ENCODE measurements around the gene OVOL1.
A peak's percentile ranks its signal among the peaks of the same experiment; 100 is the strongest.

The OVOL1 gene

GRCh38 chr11:65777821-65778361 lies 9.0 kb upstream of the OVOL1 start:
- no peak for DNase-seq (ENCODE audit: low spot score)

- DNase-seq (ENCODE audit: low spot score): no peak
These were observed 8.4 kb upstream of the OVOL1 start for GRCh38 chr11:65778431-65778900.

- no peak for DNase-seq (ENCODE audit: low spot score)
These were observed 7.8 kb upstream of the OVOL1 start for GRCh38 chr11:65778901-65779668.

- DNase-seq (ENCODE audit: low spot score): no peak
These were observed 7.3 kb upstream of the OVOL1 start for GRCh38 chr11:65779669-65779918.

GRCh38 chr11:65779919-65780769 lies 6.7 kb upstream of the OVOL1 start:
- DNase-seq (ENCODE audit: low spot score): peak; percentile 70

GRCh38 chr11:65780770-65781151 lies 6.1 kb upstream of the OVOL1 start, which contains the start of gene AP5B1:
Gene AP5B1 (minus strand): TSS chr11:65780976. CDS start chr11:65780591, 385 bp downstream.
- DNase-seq (ENCODE audit: low spot score): peak; percentile 66

- no peak for DNase-seq (ENCODE audit: low spot score)
These were observed 5.5 kb upstream of the OVOL1 start for GRCh38 chr11:65781152-65781961.

- DNase-seq (ENCODE audit: low spot score): no peak
These were observed 4.7 kb upstream of the OVOL1 start for GRCh38 chr11:65781962-65782815.

- no peak for DNase-seq (ENCODE audit: low spot score)
These were observed 4.0 kb upstream of the OVOL1 start for GRCh38 chr11:65782816-65783228.

GRCh38 chr11:65785319-65786007 lies 1.4 kb upstream of the OVOL1 start:
- no peak for DNase-seq (ENCODE audit: low spot score)

- no peak for DNase-seq (ENCODE audit: low spot score)
These were observed 666 bp upstream of the OVOL1 start for GRCh38 chr11:65786008-65786785.

- no peak for DNase-seq (ENCODE audit: low spot score)
These were observed 1.1 kb downstream of the OVOL1 start for GRCh38 chr11:65787649-65788622.

GRCh38 chr11:65788821-65789220 lies 2.0 kb downstream of the OVOL1 start:
- no peak for DNase-seq (ENCODE audit: low spot score)

GRCh38 chr11:65789230-65790103 lies 2.6 kb downstream of the OVOL1 start:
- DNase-seq (ENCODE audit: low spot score): no peak

GRCh38 chr11:65790104-65790901 lies 3.4 kb downstream of the OVOL1 start:
- DNase-seq (ENCODE audit: low spot score): no peak

GRCh38 chr11:65790902-65791650 lies 4.2 kb downstream of the OVOL1 start:
- DNase-seq (ENCODE audit: low spot score): no peak

Data from CD4-positive, alpha-beta T cell treated with Interleukin-6 at 100 ng/mL for 8 hours (primary cell).